Adrenal gland (tissue), 5 donors: ENCODE data around the gene PPP1R1C.
A peak's percentile ranks its signal among the peaks of the same experiment; 100 is the strongest.

Source experiments
- CTCF ChIP-seq, 6 experiments: fragments of 450-650 bp in 4 of 6; fragments of 200-600 bp in 2 of 6; sonication (generic) in 1 of 6; IDR thresholded peaks; 1 replicate in 5 of 6; 2 replicates in 1 of 6; pipeline versions ENCODE4 v1.5.1 to v1.8.0; 2016 to 2021; ENCODE audit warnings: antibody characterized with exemption in 6 of 6, mild to moderate bottlenecking in 2 of 6, moderate library complexity in 1 of 6
- POLR2A ChIP-seq, 2 donors: fragments of 450-650 bp; IDR thresholded peaks; one replicate each; pipeline ENCODE4 v1.6.1; 2017; ENCODE audit warnings: antibody characterized with exemption in 2 of 2, mild to moderate bottlenecking in 2 of 2, moderate library complexity in 1 of 2
- donor health status: DM: no; HTN: no; CAD: no.

GRCh38 chr2:181953881-181954537 is 31.6 kb upstream of the PPP1R1C start:
- TF ChIP-seq CTCF (IDR thresholded peaks at IDR 0.05) (peak; percentile 36 to 62 (median 54)), POLR2A (IDR thresholded peaks at IDR 0.05) (no peak)
